HCEC 1CT (cell line): ENCODE measurements around the gene EEF1AKMT2.
"Not testable (repeated sequence)": the region's sequence is repeated elsewhere in the genome, so short reads cannot be mapped to it uniquely, and the experiment has no call there.

ENCODE experiments used
- DNase-seq: peaks from one replicate; pipeline ENCODE4 v3.0.0-alpha.2; 2017

The EEF1AKMT2 gene

DNA sequence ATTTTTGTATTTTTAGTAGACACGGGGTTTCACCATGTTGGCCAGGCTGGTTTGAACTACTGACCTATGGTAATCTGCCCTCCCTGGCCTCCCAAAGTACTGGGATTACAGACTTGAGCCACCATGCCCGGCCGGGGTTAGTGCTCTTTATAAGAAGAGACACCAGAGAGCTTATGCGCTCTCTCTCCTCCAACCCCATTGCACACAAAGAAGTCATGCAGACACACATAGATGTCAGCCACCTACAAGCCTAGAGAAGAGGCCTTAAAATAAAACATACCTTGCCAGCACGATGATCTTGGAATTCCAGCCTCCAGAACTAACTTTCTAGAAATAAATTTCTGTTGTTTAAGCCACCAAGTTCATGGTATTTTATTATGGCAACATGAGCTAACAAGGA is 37.5 kb downstream of the EEF1AKMT2 start:
- no peak for DNase-seq

DNA sequence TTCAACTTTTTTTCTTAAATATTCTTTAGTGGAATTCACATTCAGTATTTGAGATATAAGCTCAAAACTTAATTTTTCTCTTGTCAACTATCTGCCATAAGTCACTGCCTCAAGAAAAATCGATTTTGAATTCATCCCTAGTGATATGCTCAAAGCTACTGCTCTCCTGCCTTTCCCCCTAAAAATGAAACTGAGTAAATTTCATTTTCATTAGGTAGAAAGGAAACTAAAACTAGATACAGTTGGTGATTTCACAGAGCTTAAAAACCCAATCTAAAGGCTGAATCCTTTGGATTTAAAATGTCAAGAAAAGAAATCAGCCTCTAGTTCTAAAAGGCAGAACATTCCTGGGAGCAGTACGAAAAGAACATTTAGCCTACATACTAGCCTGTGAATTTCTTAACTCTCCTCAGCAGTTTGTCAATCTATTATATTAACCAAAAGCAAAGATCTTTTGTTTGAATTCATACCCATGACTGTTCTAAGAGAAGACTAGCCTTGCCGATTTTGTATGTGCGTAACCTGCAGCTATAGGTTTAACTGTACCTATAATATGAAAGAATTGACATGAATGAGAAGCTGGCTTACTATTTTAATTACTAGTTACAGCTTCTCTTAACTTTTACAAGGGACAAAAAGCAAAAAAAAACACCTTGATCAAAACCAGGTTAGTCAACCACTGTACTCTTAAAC is 42.6 kb downstream of the EEF1AKMT2 start:
- no peak for DNase-seq

DNA sequence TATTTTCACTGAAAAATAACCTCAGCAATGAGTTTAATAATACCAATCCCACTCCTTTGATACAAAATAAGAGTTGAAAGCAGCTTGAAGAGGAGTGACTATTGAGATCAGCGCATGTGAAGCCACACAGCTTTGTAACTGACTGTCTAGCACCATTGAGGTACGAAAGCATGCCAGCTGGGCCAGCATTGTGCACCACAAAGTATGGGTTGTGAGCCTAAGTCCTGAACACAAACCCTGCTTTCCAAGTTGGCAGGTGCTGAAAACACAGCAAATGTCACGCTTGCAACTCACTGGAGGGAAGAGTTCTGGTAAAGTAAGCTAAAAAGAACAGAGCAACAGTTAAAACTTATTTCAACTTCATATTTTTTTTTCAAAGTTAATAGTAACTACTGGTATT is 43.5 kb downstream of the EEF1AKMT2 start:
- DNase-seq: no peak

DNA sequence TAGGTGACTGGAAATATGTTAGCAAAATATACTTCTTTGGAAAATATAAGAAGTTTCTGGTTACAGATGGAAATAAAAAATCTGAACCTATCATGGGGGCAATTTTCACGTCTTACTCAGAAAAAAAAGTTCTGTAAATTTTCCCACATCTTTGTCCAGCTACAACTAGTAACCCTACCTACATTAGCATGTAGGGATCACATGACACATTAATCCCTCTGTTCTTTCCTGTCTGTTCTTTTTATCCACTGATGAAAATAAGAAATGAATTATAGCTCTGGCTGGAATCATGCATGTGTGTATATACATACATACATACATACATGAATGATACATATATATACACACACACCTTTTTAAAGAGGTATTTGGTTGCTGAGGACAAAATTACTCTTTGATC is 43.9 kb downstream of the EEF1AKMT2 start:
- DNase-seq: no peak

DNA sequence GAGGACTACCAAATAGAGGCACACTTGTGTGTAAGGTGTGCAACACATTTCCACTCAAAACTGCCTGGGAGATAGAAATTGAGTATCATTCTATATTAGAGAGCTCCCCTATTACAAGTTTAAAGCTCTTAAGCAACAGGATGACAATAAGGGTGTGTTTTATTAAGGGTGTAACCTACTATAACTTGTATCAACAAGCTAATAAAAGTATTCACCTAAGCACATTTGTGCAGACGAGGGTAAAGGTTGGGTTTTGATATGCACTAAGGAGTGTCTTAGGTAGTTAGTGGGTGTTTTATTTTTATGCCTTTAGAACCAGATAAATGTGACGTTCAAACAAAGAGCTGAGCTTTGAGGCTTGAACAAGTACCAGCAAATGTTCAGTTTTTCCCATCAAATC is 44.7 kb downstream of the EEF1AKMT2 start:
- no peak for DNase-seq

DNA sequence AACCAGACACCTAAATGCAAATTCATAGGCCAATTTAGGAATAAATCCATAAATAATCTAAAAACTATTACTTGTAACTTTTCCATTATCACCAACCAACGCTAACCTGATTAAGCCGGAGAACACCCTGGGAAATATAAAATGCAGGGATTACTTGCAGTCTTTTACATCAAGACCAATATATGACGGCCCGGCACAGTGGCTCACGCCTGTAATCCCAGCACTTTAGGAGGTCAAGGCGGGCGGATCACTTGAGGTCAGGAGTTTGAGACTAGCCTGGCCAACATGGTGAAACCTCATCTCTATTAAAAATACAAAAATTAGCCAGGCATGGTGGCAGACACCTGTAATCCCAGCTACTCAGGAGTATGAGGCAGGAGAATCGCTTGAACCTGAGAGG is 45.2 kb downstream of the EEF1AKMT2 start:
- DNase-seq: not testable (repeated sequence)

DNA sequence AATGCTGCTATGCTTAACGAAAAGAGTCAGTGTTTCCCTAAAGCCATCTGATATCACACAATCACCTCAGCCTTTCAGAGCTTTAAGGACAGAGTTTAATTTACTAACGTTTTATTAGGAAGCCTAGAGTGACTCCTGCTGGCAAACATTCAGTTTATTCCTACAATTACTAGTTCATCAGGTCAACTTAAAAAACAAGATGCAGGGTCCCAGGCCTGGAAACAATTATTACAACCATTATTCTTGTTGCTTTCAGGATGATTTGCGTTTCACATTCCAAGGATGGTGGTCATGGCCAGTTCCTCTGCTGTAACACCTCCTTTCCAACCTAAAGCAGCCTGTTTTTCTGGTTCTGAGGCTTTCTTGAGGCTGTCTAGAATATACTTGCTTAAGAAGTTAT is 46.0 kb downstream of the EEF1AKMT2 start:
- peak; percentile 39 for DNase-seq

DNA sequence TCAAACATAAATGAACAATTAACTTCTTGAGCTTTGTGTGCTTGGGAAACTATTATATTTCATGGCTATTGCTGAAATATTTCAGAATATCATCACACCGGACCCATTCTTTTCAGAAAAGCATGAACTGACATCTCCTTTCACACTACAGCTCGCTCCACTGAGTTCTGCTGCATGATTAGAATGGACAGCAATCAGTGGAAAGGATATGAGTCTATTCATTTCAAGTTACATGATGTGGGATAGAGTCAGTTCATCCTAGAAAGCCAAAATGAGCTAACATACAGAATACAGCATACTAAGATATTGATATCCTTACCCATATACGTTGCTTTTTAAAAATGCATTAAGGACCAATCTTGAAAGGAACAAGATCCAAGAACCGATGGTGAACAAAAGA is 46.4 kb downstream of the EEF1AKMT2 start:
- DNase-seq: no peak

DNA sequence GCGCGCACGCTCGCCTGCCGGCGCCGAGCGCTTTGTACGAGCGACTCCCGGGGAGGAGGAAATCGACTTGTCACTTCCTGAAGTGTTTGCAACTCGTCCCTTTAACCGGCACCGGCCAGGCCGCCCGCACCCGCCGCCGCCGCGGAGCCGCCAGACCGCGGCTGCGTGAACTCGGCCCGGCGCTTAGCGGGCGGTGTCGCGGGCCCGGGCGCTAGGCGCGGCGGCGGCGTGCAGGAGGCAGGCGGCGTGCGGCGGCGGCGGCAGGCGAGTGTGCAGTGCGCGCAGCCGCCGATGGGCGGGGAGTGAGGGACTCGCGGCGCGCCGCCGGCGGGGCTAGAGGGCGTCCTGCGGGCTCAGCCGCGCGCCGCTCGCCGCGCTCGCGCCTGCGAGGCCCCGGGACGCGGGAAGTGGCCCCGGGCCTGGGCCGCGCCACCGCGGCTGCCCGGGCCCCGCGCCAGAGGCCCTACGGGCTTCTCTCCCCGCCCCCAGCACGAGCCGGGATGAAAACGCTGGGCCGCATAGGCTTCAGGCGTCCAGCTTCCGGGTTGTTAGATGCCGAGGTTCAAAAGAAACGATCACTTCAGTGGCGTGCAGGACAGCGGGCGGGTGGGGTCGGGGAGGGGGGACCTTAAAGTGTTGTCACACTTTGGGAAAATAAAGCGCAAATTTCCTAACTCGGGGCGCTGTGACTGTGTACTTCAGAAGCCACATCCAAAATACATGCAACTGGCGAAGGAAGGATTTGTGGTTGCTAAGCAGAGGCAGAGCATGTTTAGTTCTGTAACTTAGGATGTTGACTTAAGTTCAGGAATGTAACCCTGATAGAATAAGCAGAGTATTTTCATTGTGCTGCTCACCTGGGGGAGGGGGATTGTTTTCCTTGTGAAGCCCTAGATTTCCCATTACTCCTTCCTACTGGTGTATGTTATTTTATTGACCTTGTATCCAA is 47.3 kb downstream of the EEF1AKMT2 start, which contains the start of gene FAM53B:
Gene FAM53B (minus strand): TSS at position 277 of the 949 bp plus-strand sequence. CDS start 37,665 bp downstream, outside the sequence.
- DNase-seq: peak; percentile 87

DNA sequence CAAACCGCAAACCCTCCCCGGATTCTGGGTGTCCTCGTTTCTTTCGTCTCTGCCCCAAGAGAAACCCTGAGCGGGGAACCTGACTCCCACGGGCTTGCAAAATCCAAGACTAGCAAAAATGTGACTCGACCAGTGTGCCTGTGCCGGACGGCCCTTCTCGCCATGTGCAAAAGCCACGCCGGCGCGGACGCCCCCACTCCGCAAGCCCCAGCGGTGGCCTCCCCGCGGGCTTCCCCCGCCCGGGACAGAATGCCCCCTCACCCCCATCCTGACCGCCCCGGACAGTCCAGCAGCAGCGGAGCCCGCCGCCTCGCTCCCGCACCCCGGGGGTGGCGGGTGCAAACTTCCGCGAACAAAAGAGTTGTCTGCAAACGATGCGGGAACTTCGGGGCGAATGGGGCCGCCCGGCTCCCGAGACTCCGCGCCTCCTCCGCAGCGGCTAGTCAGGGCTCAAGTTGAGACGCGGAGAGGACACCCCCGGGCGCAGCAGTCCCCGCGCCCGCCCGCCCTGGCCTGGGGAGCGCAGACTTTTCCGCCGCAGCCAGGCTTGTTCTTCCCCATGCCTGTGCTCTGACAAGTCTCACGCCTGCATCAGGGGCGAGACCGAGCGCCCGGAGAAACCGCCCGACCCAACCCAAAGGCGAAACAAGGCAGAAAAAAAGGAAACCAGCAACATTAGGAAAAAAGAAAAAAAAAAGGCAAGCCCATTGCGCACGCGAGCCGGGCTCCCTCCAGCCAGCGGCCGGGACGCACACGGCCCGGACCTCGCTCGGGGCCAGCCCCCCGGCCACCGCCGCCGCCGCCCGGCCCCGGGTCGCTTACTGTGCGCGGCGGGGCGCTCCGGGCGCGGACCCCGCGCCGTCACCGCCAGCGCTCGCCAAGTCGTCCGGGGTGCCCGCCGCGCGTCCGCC is 48.2 kb downstream of the EEF1AKMT2 start:
- DNase-seq: peak; percentile 37

DNA sequence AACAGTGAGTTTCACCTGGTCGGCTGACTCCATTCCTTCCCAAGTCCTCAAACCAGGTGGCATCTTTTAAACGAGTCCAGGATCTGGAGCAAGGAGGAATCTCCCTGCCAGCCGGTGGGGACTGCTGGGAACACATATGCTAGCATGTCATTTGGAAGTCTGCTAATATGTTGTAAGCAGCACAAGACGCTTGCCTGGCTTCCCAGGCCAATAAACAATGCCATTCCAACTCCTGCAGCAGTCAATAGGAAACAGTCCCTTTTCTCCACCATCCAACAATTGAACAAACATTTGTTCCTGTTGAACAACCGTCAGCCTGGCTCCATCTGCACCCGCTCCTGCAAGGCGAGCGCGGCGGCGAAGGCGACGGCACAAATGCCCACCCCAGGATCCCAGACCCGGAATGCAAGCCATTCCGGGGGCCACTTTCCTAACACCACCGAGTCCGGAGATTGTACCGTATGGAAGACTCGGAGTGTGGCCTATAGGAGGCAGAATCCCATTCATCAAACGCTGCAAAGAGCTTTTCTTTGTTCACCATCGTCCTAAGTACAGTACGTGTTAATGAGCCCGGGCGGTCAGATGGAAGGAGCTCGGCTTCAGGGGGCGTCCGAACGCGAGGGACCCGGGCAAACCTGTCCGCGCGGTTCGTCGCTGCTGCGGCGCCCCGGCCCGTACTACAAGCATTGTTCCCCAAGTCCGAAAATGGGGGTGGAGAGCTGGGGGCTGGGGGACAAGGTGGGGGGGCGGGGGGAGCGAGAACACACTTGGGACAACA is 49.1 kb downstream of the EEF1AKMT2 start:
- peak; percentile 45 for DNase-seq

DNA sequence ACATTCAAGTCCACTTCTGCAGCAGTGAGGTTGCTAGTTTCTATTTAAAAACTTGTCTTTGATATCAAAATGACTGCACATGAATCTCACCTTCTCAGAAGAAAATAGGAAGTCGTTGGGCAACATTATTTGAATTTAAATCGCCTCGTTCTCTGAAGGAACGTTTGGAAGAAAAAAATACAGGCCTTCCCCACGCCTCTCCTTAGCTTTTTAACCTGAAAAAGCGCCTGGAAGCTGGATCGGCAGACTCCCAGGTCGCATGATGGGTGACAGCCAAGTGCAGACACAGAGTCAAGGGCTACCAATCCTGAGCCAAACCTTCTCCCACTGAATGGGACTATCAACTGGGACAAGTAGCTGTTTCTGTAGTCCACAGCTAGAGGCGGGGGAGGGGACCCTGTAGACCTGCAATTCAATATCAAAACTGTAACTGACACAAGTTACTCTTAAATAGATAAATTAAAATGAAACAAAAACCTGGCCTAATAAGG is 49.7 kb downstream of the EEF1AKMT2 start:
- DNase-seq: no peak

DNA sequence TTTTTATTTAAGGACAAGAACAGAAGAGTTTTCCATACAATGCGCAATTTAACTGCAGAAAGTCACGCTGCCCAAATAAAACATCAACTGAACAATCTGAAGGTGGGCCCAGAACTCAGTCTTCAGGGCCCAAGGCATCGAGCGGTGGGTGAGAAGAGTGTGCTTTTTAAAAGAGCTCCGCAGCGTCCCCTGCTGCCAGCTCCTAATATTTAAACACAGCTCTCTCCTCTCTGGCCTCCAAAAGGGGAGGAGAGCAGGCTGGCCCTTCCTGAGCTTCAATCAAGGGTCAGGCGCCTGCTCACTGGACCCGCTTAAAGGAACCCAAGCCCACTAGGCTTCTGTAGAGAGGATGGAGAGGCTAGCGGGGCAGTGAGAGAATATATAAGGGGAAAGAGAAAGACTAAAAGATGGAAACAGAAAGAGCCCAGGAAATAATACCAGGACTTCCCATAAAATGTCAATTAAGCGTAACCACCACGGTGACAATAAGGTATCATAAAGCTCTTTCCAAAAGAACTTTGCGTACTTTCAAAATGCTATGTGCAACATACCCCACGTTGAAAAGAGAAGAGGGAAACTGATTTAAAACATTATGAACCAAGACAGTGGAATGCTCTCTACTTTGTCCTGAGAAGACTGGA is 50.3 kb downstream of the EEF1AKMT2 start:
- DNase-seq: peak; percentile 68

DNA sequence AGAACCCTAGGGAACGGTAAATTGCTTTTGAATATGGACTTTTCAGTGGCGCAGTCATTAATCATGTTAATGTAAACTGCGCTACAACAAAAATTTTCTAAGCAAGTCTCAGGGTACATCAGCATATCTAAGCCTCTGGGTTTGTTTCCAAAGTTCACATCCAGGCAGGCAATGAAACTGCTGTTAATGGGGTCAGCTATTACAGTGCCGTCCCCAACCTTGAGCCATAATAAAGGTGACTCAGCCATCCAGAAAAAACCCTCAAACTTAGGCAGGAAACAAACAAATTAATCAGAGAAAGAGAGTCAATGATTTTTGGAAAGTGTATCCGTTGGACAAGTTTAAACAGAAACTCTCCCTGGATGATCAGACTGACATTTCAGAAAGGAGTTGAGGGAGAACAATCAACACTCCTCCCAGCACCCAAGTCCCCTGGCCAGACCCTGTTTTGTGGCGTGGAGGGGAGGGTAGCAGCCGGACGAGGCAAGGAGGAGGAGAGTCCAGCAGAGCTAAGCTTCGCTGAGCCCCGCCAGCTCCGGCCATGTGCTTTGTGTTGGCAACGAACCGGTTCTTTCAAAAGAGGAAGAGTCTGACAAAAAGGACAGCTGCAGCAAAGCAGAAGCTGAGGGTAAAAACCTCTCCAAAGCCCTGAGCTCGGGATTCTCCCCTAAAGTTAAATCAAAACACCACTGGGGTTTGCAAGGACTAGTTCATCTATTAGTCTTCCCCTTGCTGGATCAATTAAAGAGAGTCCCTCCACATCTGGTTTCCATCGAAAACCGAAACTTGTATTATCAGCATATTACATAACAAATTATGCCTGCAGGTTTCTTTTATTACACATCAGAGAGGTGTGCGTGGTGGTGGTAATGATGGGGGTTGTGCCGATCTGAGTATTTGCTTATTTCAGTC is 51.1 kb downstream of the EEF1AKMT2 start:
- DNase-seq: peak; percentile 62

DNA sequence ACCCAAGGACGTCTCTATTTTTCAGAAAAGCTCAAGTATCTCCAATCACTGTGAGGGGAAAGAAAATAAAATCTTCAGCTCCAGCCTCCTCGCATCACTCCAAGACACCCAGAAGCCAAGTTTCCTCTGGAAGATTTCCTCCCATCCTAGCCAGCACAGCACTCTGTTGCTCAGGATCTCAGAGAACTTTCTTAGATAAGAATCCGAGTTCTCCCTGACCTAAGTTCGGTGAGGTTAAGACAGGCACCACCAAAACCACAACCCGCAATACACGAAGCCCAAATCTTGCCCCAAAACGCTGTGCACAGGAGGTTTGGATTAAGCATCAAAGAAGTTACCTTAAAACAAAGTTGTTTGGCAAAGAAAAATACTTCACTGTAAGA is 51.7 kb downstream of the EEF1AKMT2 start:
- DNase-seq: no peak

DNA sequence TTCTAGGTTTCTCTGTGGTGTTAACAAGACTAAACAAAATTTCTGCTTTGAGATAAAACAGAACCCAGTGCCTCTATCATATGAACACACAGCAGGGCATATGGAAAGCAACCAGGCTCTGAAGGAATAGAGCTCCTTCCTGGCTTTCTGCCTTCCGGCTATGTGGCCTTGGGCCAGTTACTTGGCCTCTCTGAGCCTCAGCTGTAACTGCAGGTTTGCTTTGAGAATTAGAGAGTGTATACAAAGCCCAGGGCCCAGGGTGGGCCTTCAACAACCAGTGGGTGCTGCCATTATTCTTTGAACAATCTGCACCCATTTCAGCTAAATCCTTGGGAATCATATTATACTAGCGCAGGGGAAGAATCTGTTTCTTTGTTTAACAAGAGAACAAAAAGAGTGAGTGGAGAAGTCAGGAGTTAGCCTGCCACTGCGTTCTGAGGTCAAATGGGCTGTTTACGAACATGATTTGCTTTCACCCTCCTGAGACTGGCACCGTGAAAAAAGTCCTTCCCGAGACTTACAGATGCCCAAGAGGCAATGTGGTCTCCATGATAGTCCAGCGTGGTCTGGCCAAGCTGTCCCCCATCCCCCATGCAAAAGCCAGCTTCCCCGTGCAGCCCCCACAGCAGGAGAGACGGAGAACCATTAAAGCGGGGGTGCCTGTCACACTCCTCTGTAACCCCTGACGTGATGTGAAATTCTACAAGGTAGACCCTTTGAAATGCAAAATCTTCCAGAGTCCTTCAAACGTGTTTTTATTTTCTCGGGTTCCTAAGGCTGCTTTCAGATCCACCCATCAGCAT is 52.4 kb downstream of the EEF1AKMT2 start:
- DNase-seq: no peak

DNA sequence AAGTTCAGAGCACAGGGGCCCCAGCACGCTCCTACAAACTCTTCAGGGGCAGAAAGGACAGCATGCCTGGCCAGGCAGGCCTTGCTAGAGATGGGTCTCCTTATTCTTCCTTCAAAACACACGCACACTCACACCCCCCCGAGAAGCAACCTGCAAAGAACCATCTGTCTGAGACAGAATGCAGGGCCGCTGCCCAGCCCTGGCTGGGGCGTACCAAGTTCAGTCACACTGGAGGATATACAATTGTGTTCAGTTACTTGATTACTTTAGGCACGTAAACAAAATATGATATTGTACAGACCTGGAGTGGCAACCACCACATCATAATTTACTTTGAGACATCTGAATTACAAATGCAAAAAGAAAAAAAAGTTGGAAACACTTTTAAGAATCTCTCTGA is 53.2 kb downstream of the EEF1AKMT2 start:
- DNase-seq: no peak

DNA sequence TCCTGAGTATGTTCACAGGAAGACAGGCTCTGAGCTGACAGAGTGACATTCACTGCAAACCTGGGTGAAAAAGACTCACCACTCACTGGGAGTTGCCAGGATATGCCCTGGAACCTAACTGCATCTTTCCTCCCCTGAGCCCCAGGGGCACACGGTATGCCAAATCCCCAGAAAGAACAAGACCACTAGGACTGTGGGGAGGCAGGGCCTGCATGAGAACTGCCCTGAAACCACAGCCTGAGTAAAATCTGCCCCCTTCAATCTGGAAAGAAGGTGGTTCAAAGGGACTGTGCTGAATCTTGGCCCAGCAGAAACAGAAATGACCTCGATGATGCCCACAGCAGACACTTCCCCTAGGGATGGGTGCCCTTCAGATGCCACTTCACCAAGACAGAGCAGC is 54.0 kb downstream of the EEF1AKMT2 start:
- DNase-seq: no peak

DNA sequence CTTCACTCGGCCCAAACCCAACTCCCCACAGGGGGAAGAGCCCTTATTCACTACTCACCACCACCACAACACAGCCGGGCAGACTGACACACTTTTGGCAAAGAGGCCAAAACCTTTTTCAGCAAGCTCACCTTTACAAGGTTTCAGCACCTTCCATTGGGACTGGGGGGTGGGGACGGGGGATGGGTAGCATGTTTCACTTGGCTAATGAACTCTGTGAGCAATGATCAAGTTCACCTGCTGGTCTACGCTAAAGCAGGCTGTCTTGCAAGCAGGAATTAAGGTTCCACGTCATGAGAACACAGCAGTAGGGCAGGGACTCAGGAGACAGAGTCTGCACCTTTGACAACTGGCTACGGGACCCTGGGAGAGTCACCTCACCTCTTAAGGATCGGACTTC is 54.5 kb downstream of the EEF1AKMT2 start:
- DNase-seq: no peak
